ENCODE data around the gene AVP. TPM values are rescaled to one million over a fixed set of nuclear protein-coding genes. Genes with fewer than 3 reads are reported as not detected.

AVP gene
- total and polyA plus RNA-seq, 2 of the 13 experiments (the other 11 are each of a cell fraction or from before 2014, with no cell fraction given): 0.12 TPM; not detected in 1

- peak; percentile 52 for TF ChIP-seq ZNF121 (CRISPR knock-in tag; IDR thresholded peaks at IDR 0.05)
- TF ChIP-seq TBX3 (IDR thresholded peaks at IDR 0.05; ENCODE audit: borderline replicate concordance): no peak
- no peaks in the 10 kb centered on the region for H3K79me2 ChIP-seq (ENCODE audit: insufficient read depth, low read length)
- POLR2A ChIA-PET: interaction anchor here (1.3 kb wide), 1 partner anchor 15 kb away, joined by 3 read pairs; no protein-coding TSS in a partner anchor
Observed at GRCh38 chr20:3130051-3130600, 45.6 kb upstream of the AVP start.

GRCh38 chr20:3129094-3129493 is 44.6 kb upstream of the AVP start:
- ChIA-PET POLR2A (interaction anchor here (1.3 to 1.4 kb wide), 3 partner anchors 16 to 33 kb away, joined by 3 to 4 read pairs (median 4); partner anchors contain the start of genes FASTKD5 and UBOX5), CTCF (ENCODE audit: low intra/inter-chr PET ratio, low total read pairs) (no interaction called here)
- Histone ChIP-seq H3K9ac (ENCODE audit: insufficient read depth, low read depth, low read length) (no peak overlapping the region), H4K20me1 (ENCODE audit: insufficient read depth, low read length) (no peaks in the 10 kb centered on the region), H3K9me3 (ENCODE audit: low read length) (no peaks in the 10 kb centered on the region), H3K27me3 (ENCODE audit: control insufficient read depth in 1 of 2, insufficient read depth in 2 of 2, low read length in 2 of 2) (no peaks in the 10 kb centered on the region), H3K4me1 (ENCODE audit: insufficient read depth, low read length) (peaks cover 40% of the 10 kb centered on the region), H2AFZ (ENCODE audit: low read length) (no peak overlapping the region), H3K79me2 (ENCODE audit: insufficient read depth, low read length) (no peaks in the 10 kb centered on the region), H3K4me3 (replicated peaks in 1 of 3; ENCODE audit: insufficient read depth in 1 of 3, low read depth in 2 of 3, low read length in 3 of 3) (no peak overlapping the region), H3K36me3 (replicated peaks in 1 of 2; ENCODE audit: control insufficient read depth in 1 of 2, insufficient read depth in 2 of 2, low read length in 2 of 2) (no peaks in the 10 kb centered on the region; a peak in 2 of 5 replicates), H3K27ac (ENCODE audit: extremely low read length, insufficient read depth, low read length) (no peak overlapping the region), H3K4me2 (ENCODE audit: low read depth, low read length) (no peak overlapping the region)
- intact Hi-C loops (cut with micrococcal nuclease; ENCODE audit: unreplicated experiment): no loop called here
- FAIRE-seq: no peak
- in situ Hi-C loops (cut with HindIII; ENCODE audit: extremely low pct_ligation_motif_present, low pct_unique_long_range_greater_than_20kb): no loop called here
- DNase-seq (ENCODE audit: low spot score): no peak
- BruUV-seq (replicated peaks): no TSS peak
- ATAC-seq: no peak
- TF ChIP-seq ZNF746 (CRISPR knock-in tag; IDR thresholded peaks at IDR 0.05) (no peak), RBM22 (optimal IDR thresholded peaks at IDR 0.05; ENCODE audit: low read length) (peak; percentile 62), ZFP91 (CRISPR knock-in tag; IDR thresholded peaks at IDR 0.05; ENCODE audit: borderline replicate concordance) (no peak)
- WGBS (ENCODE audit: low lambda C conversion rate): 94% methylated on average over 4 of the region's 4 CpGs

More at GRCh38 chr20:3130051-3130600, 45.6 kb upstream of the AVP start:
- BruUV-seq (replicated peaks): no TSS peak
- WGBS (ENCODE audit: low lambda C conversion rate): 94% methylated on average over 2 of the region's 2 CpGs
- peaks cover 37% of the 10 kb centered on the region for H3K4me1 ChIP-seq (ENCODE audit: insufficient read depth, low read length)
- DNase-seq (ENCODE audit: low spot score): no peak
- H2AFZ ChIP-seq (ENCODE audit: low read length): no peak overlapping the region
- H3K27ac ChIP-seq (ENCODE audit: extremely low read length, insufficient read depth, low read length): no peak overlapping the region
- no peak for FAIRE-seq
- H3K36me3 ChIP-seq (replicated peaks in 1 of 2; ENCODE audit: control insufficient read depth in 1 of 2, insufficient read depth in 2 of 2, low read length in 2 of 2): no peaks in the 10 kb centered on the region; a peak in 2 of 5 replicates
- H4K20me1 ChIP-seq (ENCODE audit: insufficient read depth, low read length): no peaks in the 10 kb centered on the region
- intact Hi-C loops (cut with micrococcal nuclease; ENCODE audit: unreplicated experiment) (no loop called here), in situ Hi-C loops (cut with HindIII; ENCODE audit: extremely low pct_ligation_motif_present, low pct_unique_long_range_greater_than_20kb) (no loop called here)
- H3K4me2 ChIP-seq (ENCODE audit: low read depth, low read length): no peak overlapping the region
- no peaks in the 10 kb centered on the region for H3K9me3 ChIP-seq (ENCODE audit: low read length)
- H3K4me3 ChIP-seq (replicated peaks in 1 of 3; ENCODE audit: insufficient read depth in 1 of 3, low read depth in 2 of 3, low read length in 3 of 3): no peak overlapping the region
- no peak overlapping the region for H3K9ac ChIP-seq (ENCODE audit: insufficient read depth, low read depth, low read length)
- no peak for ATAC-seq
- H3K27me3 ChIP-seq (ENCODE audit: control insufficient read depth in 1 of 2, insufficient read depth in 2 of 2, low read length in 2 of 2): no peaks in the 10 kb centered on the region
- CTCF ChIA-PET (ENCODE audit: low intra/inter-chr PET ratio, low total read pairs): no interaction called here

Measured in HepG2 (cell line).